ENCODE results near the gene TRIM22. TPM values are rescaled to one million over a fixed set of nuclear protein-coding genes. Genes with fewer than 3 reads are reported as not detected.
A peak's percentile ranks its signal among the peaks of the same experiment; 100 is the strongest.
"Not testable (repeated sequence)": the region's sequence is repeated elsewhere in the genome, so short reads cannot be mapped to it uniquely, and the experiment has no call there.

The TRIM22 gene
- total and polyA plus RNA-seq, 2 donors (not counting 1 experiment from before 2014, with no cell fraction given), result 108 to 112 TPM

- Histone ChIP-seq H3K9ac (ENCODE audit: insufficient read depth, low read length) (no peak overlapping the region), H3K4me3 (replicated peaks in 1 of 4; ENCODE audit: control extremely low read depth in 1 of 4, insufficient read depth in 1 of 4, low read depth in 3 of 4, low read length in 4 of 4) (no peak overlapping the region), H3K36me3 (ENCODE audit: control insufficient read depth, insufficient read depth, low read length) (peaks cover 3% of the 10 kb centered on the region), H3K4me2 (ENCODE audit: extremely low read depth, insufficient read depth, low read length) (no peak overlapping the region), H2AFZ (ENCODE audit: low read length) (no peak overlapping the region), H3K27ac (ENCODE audit: insufficient read depth, low read length) (no peak overlapping the region), H4K20me1 (ENCODE audit: control insufficient read depth, extremely low read depth, insufficient read depth, low read length) (no peaks in the 10 kb centered on the region), H3K79me2 (ENCODE audit: control insufficient read depth, insufficient read depth, low read length) (no peaks in the 10 kb centered on the region), H3K4me1 (ENCODE audit: control insufficient read depth, extremely low read depth, insufficient read depth, low read length) (no peaks in the 10 kb centered on the region), H3K27me3 (ENCODE audit: control insufficient read depth, insufficient read depth, low read length) (no peaks in the 10 kb centered on the region), H3K9me3 (ENCODE audit: control insufficient read depth, insufficient read depth, low read depth, low read length) (no peaks in the 10 kb centered on the region)
- TF ChIP-seq EZH2 (IDR thresholded peaks at IDR 0.05; ENCODE audit: low read length, missing control alignments) (no peak), CTCF (conservative IDR thresholded peaks at IDR 0.05 in 1 of 2, IDR thresholded peaks at IDR 0.05 in 1 of 2; ENCODE audit: low read depth in 1 of 2, low read length in 2 of 2) (peak; percentile 13 to 37)
- DNase-seq (ENCODE audit: low read depth in 2 of 2), result peak in 1 of 2 donors; percentile 21
These were observed 22.9 kb downstream of the TRIM22 start for GRCh38 chr11:5712507-5712906.

GRCh38 chr11:5713695-5714094 lies 24.1 kb downstream of the TRIM22 start:
- Histone ChIP-seq H3K4me1 (ENCODE audit: control insufficient read depth, extremely low read depth, insufficient read depth, low read length) (no peaks in the 10 kb centered on the region), H3K79me2 (ENCODE audit: control insufficient read depth, insufficient read depth, low read length) (no peaks in the 10 kb centered on the region), H3K9me3 (ENCODE audit: control insufficient read depth, insufficient read depth, low read depth, low read length) (no peaks in the 10 kb centered on the region), H3K9ac (ENCODE audit: insufficient read depth, low read length) (no peak overlapping the region), H3K4me3 (replicated peaks in 1 of 4; ENCODE audit: control extremely low read depth in 1 of 4, insufficient read depth in 1 of 4, low read depth in 3 of 4, low read length in 4 of 4) (no peak overlapping the region), H3K27me3 (ENCODE audit: control insufficient read depth, insufficient read depth, low read length) (no peaks in the 10 kb centered on the region), H2AFZ (ENCODE audit: low read length) (no peak overlapping the region), H3K27ac (ENCODE audit: insufficient read depth, low read length) (no peak overlapping the region), H3K36me3 (ENCODE audit: control insufficient read depth, insufficient read depth, low read length) (peaks cover 2% of the 10 kb centered on the region), H3K4me2 (ENCODE audit: extremely low read depth, insufficient read depth, low read length) (no peak overlapping the region), H4K20me1 (ENCODE audit: control insufficient read depth, extremely low read depth, insufficient read depth, low read length) (no peaks in the 10 kb centered on the region)
- peak in 1 of 2 donors; percentile 56 for DNase-seq (ENCODE audit: low read depth in 2 of 2)
- TF ChIP-seq CTCF (conservative IDR thresholded peaks at IDR 0.05 in 1 of 2, IDR thresholded peaks at IDR 0.05 in 1 of 2; ENCODE audit: low read depth in 1 of 2, low read length in 2 of 2) (no peak), EZH2 (IDR thresholded peaks at IDR 0.05; ENCODE audit: low read length, missing control alignments) (no peak)

GRCh38 chr11:5716518-5716917 lies 26.9 kb downstream of the TRIM22 start:
- H3K4me2 ChIP-seq (ENCODE audit: extremely low read depth, insufficient read depth, low read length); H3K27me3 ChIP-seq (ENCODE audit: control insufficient read depth, insufficient read depth, low read length); H2AFZ ChIP-seq (ENCODE audit: low read length); H3K79me2 ChIP-seq (ENCODE audit: control insufficient read depth, insufficient read depth, low read length); H3K36me3 ChIP-seq (ENCODE audit: control insufficient read depth, insufficient read depth, low read length); H3K27ac ChIP-seq (ENCODE audit: insufficient read depth, low read length); H3K4me1 ChIP-seq (ENCODE audit: control insufficient read depth, extremely low read depth, insufficient read depth, low read length); H4K20me1 ChIP-seq (ENCODE audit: control insufficient read depth, extremely low read depth, insufficient read depth, low read length); H3K9me3 ChIP-seq (ENCODE audit: control insufficient read depth, insufficient read depth, low read depth, low read length); DNase-seq (ENCODE audit: low read depth in 2 of 2); H3K9ac ChIP-seq (ENCODE audit: insufficient read depth, low read length); H3K4me3 ChIP-seq (replicated peaks in 1 of 4; ENCODE audit: control extremely low read depth in 1 of 4, insufficient read depth in 1 of 4, low read depth in 3 of 4, low read length in 4 of 4): not testable (repeated sequence)
